ENCODE measurements around the gene LOX. TPM values are rescaled to one million over a fixed set of nuclear protein-coding genes. Genes with fewer than 3 reads are reported as not detected.

LOX gene
- polyA plus RNA-seq, 1 donor from 2014 or later: 0.52 TPM

DNA sequence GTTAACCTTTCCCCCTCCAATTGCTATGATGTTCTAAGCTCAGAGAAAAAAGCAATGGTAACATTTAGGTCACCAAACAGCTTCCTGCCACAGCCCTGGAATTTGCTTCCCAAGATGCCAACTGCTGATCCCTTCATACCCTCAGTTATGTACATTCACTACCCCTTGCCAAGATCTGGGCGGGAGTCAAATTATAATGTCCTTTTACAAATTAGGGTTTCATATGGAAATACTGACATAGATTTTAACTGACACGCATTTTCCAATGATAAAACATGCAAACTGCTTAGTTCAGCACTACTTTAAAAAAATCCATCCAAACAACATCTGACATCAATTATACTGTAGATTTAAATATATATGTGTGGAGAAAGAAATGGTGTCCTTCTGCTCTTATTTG, 5.0 kb downstream of the LOX start:
- H3K4me2 ChIP-seq (ENCODE audit: low read length): no peak overlapping the region
- peaks cover 23% of the 10 kb centered on the region for H3K27me3 ChIP-seq (ENCODE audit: insufficient read depth, low read depth, low read length)
- no peak overlapping the region for H2AFZ ChIP-seq (ENCODE audit: low read depth, low read length)
- H3F3A ChIP-seq (ENCODE audit: insufficient read depth, low read length, poor library complexity, severe bottlenecking): no peaks in the 10 kb centered on the region
- H3K9ac ChIP-seq (ENCODE audit: low read length): no peak overlapping the region
- H3K79me2 ChIP-seq (replicated peaks; ENCODE audit: insufficient read depth, low read length): no peaks in the 10 kb centered on the region
- no peak overlapping the region for H3K27ac ChIP-seq (ENCODE audit: low read length)
- no peak overlapping the region for H3K4me3 ChIP-seq (ENCODE audit: low read length)
- no peak for TF ChIP-seq TAF1 (IDR thresholded peaks at IDR 0.05; ENCODE audit: low read depth)
- TF ChIP-seq POLR2AphosphoS5 (IDR thresholded peaks at IDR 0.05): no peak
- TF ChIP-seq MXI1 (conservative IDR thresholded peaks at IDR 0.05; ENCODE audit: poor library complexity, severe bottlenecking): no peak
- TF ChIP-seq EP300 (conservative IDR thresholded peaks at IDR 0.05; ENCODE audit: poor library complexity, severe bottlenecking): no peak
- TF ChIP-seq, protein P1, sequence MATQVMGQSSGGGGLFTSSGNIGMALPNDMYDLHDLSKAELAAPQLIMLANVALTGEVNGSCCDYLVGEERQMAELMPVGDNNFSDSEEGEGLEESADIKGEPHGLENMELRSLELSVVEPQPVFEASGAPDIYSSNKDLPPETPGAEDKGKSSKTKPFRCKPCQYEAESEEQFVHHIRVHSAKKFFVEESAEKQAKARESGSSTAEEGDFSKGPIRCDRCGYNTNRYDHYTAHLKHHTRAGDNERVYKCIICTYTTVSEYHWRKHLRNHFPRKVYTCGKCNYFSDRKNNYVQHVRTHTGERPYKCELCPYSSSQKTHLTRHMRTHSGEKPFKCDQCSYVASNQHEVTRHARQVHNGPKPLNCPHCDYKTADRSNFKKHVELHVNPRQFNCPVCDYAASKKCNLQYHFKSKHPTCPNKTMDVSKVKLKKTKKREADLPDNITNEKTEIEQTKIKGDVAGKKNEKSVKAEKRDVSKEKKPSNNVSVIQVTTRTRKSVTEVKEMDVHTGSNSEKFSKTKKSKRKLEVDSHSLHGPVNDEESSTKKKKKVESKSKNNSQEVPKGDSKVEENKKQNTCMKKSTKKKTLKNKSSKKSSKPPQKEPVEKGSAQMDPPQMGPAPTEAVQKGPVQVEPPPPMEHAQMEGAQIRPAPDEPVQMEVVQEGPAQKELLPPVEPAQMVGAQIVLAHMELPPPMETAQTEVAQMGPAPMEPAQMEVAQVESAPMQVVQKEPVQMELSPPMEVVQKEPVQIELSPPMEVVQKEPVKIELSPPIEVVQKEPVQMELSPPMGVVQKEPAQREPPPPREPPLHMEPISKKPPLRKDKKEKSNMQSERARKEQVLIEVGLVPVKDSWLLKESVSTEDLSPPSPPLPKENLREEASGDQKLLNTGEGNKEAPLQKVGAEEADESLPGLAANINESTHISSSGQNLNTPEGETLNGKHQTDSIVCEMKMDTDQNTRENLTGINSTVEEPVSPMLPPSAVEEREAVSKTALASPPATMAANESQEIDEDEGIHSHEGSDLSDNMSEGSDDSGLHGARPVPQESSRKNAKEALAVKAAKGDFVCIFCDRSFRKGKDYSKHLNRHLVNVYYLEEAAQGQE (IDR thresholded peaks at IDR 0.05; ENCODE audit: borderline replicate concordance): no peak
- no peak for TF ChIP-seq SMC3 (conservative IDR thresholded peaks at IDR 0.05; ENCODE audit: poor library complexity)
- no peak for TF ChIP-seq RAD21 (conservative IDR thresholded peaks at IDR 0.05)
- no peak for TF ChIP-seq EZH2 (IDR thresholded peaks at IDR 0.05; ENCODE audit: borderline replicate concordance, insufficient read depth, low read length, poor library complexity, severe bottlenecking)
- TF ChIP-seq, protein P2, sequence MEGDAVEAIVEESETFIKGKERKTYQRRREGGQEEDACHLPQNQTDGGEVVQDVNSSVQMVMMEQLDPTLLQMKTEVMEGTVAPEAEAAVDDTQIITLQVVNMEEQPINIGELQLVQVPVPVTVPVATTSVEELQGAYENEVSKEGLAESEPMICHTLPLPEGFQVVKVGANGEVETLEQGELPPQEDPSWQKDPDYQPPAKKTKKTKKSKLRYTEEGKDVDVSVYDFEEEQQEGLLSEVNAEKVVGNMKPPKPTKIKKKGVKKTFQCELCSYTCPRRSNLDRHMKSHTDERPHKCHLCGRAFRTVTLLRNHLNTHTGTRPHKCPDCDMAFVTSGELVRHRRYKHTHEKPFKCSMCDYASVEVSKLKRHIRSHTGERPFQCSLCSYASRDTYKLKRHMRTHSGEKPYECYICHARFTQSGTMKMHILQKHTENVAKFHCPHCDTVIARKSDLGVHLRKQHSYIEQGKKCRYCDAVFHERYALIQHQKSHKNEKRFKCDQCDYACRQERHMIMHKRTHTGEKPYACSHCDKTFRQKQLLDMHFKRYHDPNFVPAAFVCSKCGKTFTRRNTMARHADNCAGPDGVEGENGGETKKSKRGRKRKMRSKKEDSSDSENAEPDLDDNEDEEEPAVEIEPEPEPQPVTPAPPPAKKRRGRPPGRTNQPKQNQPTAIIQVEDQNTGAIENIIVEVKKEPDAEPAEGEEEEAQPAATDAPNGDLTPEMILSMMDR (IDR thresholded peaks at IDR 0.05; ENCODE audit: poor library complexity, severe bottlenecking): no peak
- no peaks in the 10 kb centered on the region for H3K36me3 ChIP-seq (ENCODE audit: insufficient read depth, low read length)
- H4K20me1 ChIP-seq (ENCODE audit: insufficient read depth): no peaks in the 10 kb centered on the region
- no peaks in the 10 kb centered on the region for H3K9me3 ChIP-seq (ENCODE audit: low read length)
- H3K9me2 ChIP-seq (ENCODE audit: insufficient read depth, low read length): no peaks in the 10 kb centered on the region

DNA sequence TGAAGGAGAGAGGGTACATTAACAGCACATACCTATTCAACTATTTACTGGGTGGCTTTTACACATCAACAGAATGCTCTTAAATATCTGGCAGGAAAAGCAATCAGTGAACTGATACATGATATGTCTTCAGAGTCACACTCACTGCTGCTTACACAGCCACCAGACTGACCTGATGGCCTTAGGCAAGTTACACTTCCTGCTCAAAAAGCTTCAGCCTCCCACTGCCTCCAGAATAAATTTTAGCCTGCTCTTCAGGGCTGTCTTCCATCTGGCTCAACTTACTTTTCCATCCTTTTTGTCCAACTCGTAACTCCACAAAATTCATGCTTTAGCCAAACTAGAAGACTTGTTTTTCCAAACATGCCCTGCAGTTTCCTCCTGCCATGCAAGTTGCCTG, 10.7 kb downstream of the LOX start:
- H3K4me2 ChIP-seq (ENCODE audit: low read length): no peak overlapping the region
- H3K27me3 ChIP-seq (ENCODE audit: insufficient read depth, low read depth, low read length): no peaks in the 10 kb centered on the region
- no peaks in the 10 kb centered on the region for H4K20me1 ChIP-seq (ENCODE audit: insufficient read depth)
- TF ChIP-seq EZH2 (IDR thresholded peaks at IDR 0.05; ENCODE audit: borderline replicate concordance, insufficient read depth, low read length, poor library complexity, severe bottlenecking) (no peak), POLR2AphosphoS5 (IDR thresholded peaks at IDR 0.05) (no peak), TAF1 (IDR thresholded peaks at IDR 0.05; ENCODE audit: low read depth) (no peak), SMC3 (conservative IDR thresholded peaks at IDR 0.05; ENCODE audit: poor library complexity) (no peak), EP300 (conservative IDR thresholded peaks at IDR 0.05; ENCODE audit: poor library complexity, severe bottlenecking) (no peak), MXI1 (conservative IDR thresholded peaks at IDR 0.05; ENCODE audit: poor library complexity, severe bottlenecking) (no peak), RAD21 (conservative IDR thresholded peaks at IDR 0.05) (no peak)
- TF ChIP-seq, protein P2 (IDR thresholded peaks at IDR 0.05; ENCODE audit: poor library complexity, severe bottlenecking): no peak
- TF ChIP-seq, protein P1 (IDR thresholded peaks at IDR 0.05; ENCODE audit: borderline replicate concordance): no peak
- H3K9me3 ChIP-seq (ENCODE audit: low read length): no peaks in the 10 kb centered on the region
- no peaks in the 10 kb centered on the region for H3K9me2 ChIP-seq (ENCODE audit: insufficient read depth, low read length)
- no peaks in the 10 kb centered on the region for H3F3A ChIP-seq (ENCODE audit: insufficient read depth, low read length, poor library complexity, severe bottlenecking)
- no peak overlapping the region for H3K9ac ChIP-seq (ENCODE audit: low read length)
- H3K27ac ChIP-seq (ENCODE audit: low read length): no peak overlapping the region
- H3K4me3 ChIP-seq (ENCODE audit: low read length): no peak overlapping the region
- no peaks in the 10 kb centered on the region for H3K36me3 ChIP-seq (ENCODE audit: insufficient read depth, low read length)
- H3K79me2 ChIP-seq (replicated peaks; ENCODE audit: insufficient read depth, low read length): no peaks in the 10 kb centered on the region
- H2AFZ ChIP-seq (ENCODE audit: low read depth, low read length): no peak overlapping the region

Data from neural cell (in vitro differentiated cells).